Tibial nerve (tissue), 4 donors: ENCODE measurements around the gene PSME3IP1. TPM values are rescaled to one million over a fixed set of nuclear protein-coding genes. Genes with fewer than 3 reads are reported as not detected.
"Not testable (repeated sequence)": the region's sequence is repeated elsewhere in the genome, so short reads cannot be mapped to it uniquely, and the experiment has no call there.

Experiments
- DNase-seq, 2 donors: peaks; one replicate each; pipeline ENCODE4 v3.0.0-alpha.2; 2019; ENCODE audit warnings: low spot score in 2 of 2
- H3K27ac ChIP-seq, 4 donors: fragments of 200-600 bp; sonication (generic) in 3 of 4; one replicate each; pipeline ENCODE4 v1.5.1; 2017 to 2019; ENCODE audit warnings: mild to moderate bottlenecking in 1 of 4
- H3K27me3 ChIP-seq, 2 donors: fragments of 200-600 bp; sonication (generic) in 1 of 2; one replicate each; pipeline versions ENCODE4 v1.5.1 to v1.6.0; 2017 to 2019
- H3K36me3 ChIP-seq, 3 donors: fragments of 200-600 bp; sonication (generic); one replicate each; pipeline ENCODE4 v1.5.1; 2018 to 2019
- H3K4me1 ChIP-seq, 4 donors: fragments of 200-600 bp; sonication (generic) in 3 of 4; one replicate each; pipeline ENCODE4 v1.5.1; 2017 to 2019
- H3K4me3 ChIP-seq, 4 donors: fragments of 200-600 bp; sonication (generic) in 3 of 4; one replicate each; pipeline ENCODE4 v1.5.1; 2017 to 2019; ENCODE audit warnings: mild to moderate bottlenecking in 1 of 4, moderate library complexity in 1 of 4
- H3K9me3 ChIP-seq, 4 donors: fragments of 200-600 bp; sonication (generic) in 3 of 4; one replicate each; pipeline ENCODE4 v1.5.1; 2017 to 2019
- CTCF ChIP-seq, 5 experiments: fragments of 200-600 bp in 3 of 5; fragments of 450-650 bp in 2 of 5; sonication (generic) in 3 of 5; IDR thresholded peaks; one replicate each; pipeline ENCODE4 v1.5.1; 2016 to 2019; ENCODE audit warnings: antibody characterized with exemption in 5 of 5, mild to moderate bottlenecking in 3 of 5, moderate library complexity in 2 of 5
- EP300 ChIP-seq, 2 donors: sonication (generic); formaldehyde crosslinking; IDR thresholded peaks; one replicate each; pipeline ENCODE4 v1.6.1; 2017; ENCODE audit warnings: antibody characterized with exemption in 2 of 2, mild to moderate bottlenecking in 1 of 2
- POLR2A ChIP-seq, 2 donors: fragments of 450-650 bp; IDR thresholded peaks; one replicate each; pipeline ENCODE4 v1.6.1; 2017; ENCODE audit warnings: antibody characterized with exemption in 2 of 2, mild to moderate bottlenecking in 2 of 2, moderate library complexity in 2 of 2
- WGBS, 2 donors: methylation state at CpG; one replicate each; pipeline ENCODE4 v1.1.5; 2018; 5-methylcytosine and 5-hydroxymethylcytosine counted together
- total RNA-seq, 4 donors: library from RNA; depleted of rRNA; stranded (reverse); fragments of >200 nt; gene quantifications; one replicate each; pipeline ENCODE4 v1.1.0, GENCODE V29; 2016

The PSME3IP1 gene
- total RNA-seq, 4 donors from 2014 or later: 58.4 to 100 (median 69.7) TPM

- Histone ChIP-seq H3K4me3 (no peak overlapping the region), H3K27me3 (no peaks in the 10 kb centered on the region), H3K9me3 (no peaks in the 10 kb centered on the region), H3K4me1 (peaks cover 0 to 4% (median 0%) of the 10 kb centered on the region in 4 donors), H3K27ac (no peak overlapping the region), H3K36me3 (peaks cover 0 to 54% (median 6%) of the 10 kb centered on the region in 3 donors)
- WGBS, 2 donors: 86 to 93% methylated on average over 12 of the region's 12 CpGs
- no peak for DNase-seq
- TF ChIP-seq POLR2A (IDR thresholded peaks at IDR 0.05) (no peak), EP300 (IDR thresholded peaks at IDR 0.05) (no peak), CTCF (IDR thresholded peaks at IDR 0.05) (no peak)
Observed at GRCh38 chr16:57204675-57205074, 18.8 kb upstream of the PSME3IP1 start.

GRCh38 chr16:57203451-57203850 is 17.6 kb upstream of the PSME3IP1 start:
- Histone ChIP-seq H3K27ac (no peak overlapping the region), H3K36me3 (peaks cover 0 to 41% (median 6%) of the 10 kb centered on the region in 3 donors), H3K27me3 (no peaks in the 10 kb centered on the region), H3K4me1 (peaks cover 0 to 4% (median 0%) of the 10 kb centered on the region in 4 donors), H3K9me3 (no peaks in the 10 kb centered on the region), H3K4me3 (no peak overlapping the region)
- DNase-seq: no peak
- TF ChIP-seq CTCF (IDR thresholded peaks at IDR 0.05) (no peak), EP300 (IDR thresholded peaks at IDR 0.05) (no peak), POLR2A (IDR thresholded peaks at IDR 0.05) (no peak)
- WGBS, 2 donors: 57 to 82% methylated on average over 1 of the region's 1 CpG

GRCh38 chr16:57202095-57202886 is 16.5 kb upstream of the PSME3IP1 start:
- WGBS, 2 donors: 86 to 87% methylated on average over 7 of the region's 7 CpGs
- Histone ChIP-seq H3K27ac (no peak overlapping the region), H3K9me3 (no peaks in the 10 kb centered on the region), H3K36me3 (peaks cover 0 to 32% (median 6%) of the 10 kb centered on the region in 3 donors), H3K4me1 (peaks cover 0 to 4% (median 0%) of the 10 kb centered on the region in 4 donors), H3K27me3 (no peaks in the 10 kb centered on the region), H3K4me3 (no peak overlapping the region)
- TF ChIP-seq EP300 (IDR thresholded peaks at IDR 0.05) (no peak), CTCF (IDR thresholded peaks at IDR 0.05) (no peak), POLR2A (IDR thresholded peaks at IDR 0.05) (no peak)
- DNase-seq: no peak

GRCh38 chr16:57200926-57201325 is 15.1 kb upstream of the PSME3IP1 start:
- H3K27ac ChIP-seq, H3K27me3 ChIP-seq, H3K9me3 ChIP-seq, DNase-seq, H3K4me3 ChIP-seq: not testable (repeated sequence)
- Histone ChIP-seq H3K4me1 (peaks cover 0 to 11% (median 0%) of the 10 kb centered on the region in 4 donors), H3K36me3 (peaks cover 0 to 18% (median 6%) of the 10 kb centered on the region in 3 donors)
- 94 to 95% methylated on average over 4 to 10 of the region's 27 CpGs for WGBS, 2 donors

GRCh38 chr16:57200321-57200720 is 14.5 kb upstream of the PSME3IP1 start:
- H3K4me3 ChIP-seq, H3K27ac ChIP-seq, H3K9me3 ChIP-seq, DNase-seq, H3K27me3 ChIP-seq: not testable (repeated sequence)
- Histone ChIP-seq H3K4me1 (peaks cover 0 to 12% (median 0%) of the 10 kb centered on the region in 4 donors), H3K36me3 (peaks cover 0 to 12% (median 1%) of the 10 kb centered on the region in 3 donors)
- WGBS, 2 donors: 82 to 94% methylated on average over 3 to 6 of the region's 24 CpGs

GRCh38 chr16:57196753-57197152 is 10.9 kb upstream of the PSME3IP1 start:
- DNase-seq: no peak
- TF ChIP-seq POLR2A (IDR thresholded peaks at IDR 0.05): no peak
- TF ChIP-seq CTCF (IDR thresholded peaks at IDR 0.05): no peak
- no peak for TF ChIP-seq EP300 (IDR thresholded peaks at IDR 0.05)
- no peak overlapping the region for H3K27ac ChIP-seq

More at GRCh38 chr16:57196753-57197152, 10.9 kb upstream of the PSME3IP1 start:
- Histone ChIP-seq H3K36me3 (no peaks in the 10 kb centered on the region), H3K4me3 (no peak overlapping the region), H3K27me3 (no peaks in the 10 kb centered on the region), H3K9me3 (no peaks in the 10 kb centered on the region), H3K4me1 (peaks cover 0 to 43% (median 9%) of the 10 kb centered on the region in 4 donors)
- WGBS, 2 donors: 79 to 80% methylated on average over 3 of the region's 3 CpGs
